CD4-positive, CD25-positive, alpha-beta regulatory T cell (primary cell): Measurements from ENCODE around the gene ACSL5. TPM values are rescaled to one million over a fixed set of nuclear protein-coding genes. Genes with fewer than 3 reads are reported as not detected.

Source experiments
- ATAC-seq, 2 donors: fragments of 150-1000 bp; cut with Tn5 transposase; one replicate each; pipeline ENCODE4 v1.10.0; 2021; ENCODE audit warnings: low read depth in 2 of 2, moderate number of reproducible peaks in 2 of 2, moderate library complexity in 1 of 2
- DNase-seq, 3 donors: peaks; one replicate each; pipeline versions ENCODE4 v3.0.0 to v3.0.0-alpha.2; 2012 to 2022; ENCODE audit warnings: mixed read lengths in 1 of 3
- H3K27ac ChIP-seq: one replicate; pipeline ENCODE4 v1.7.0; 2013; ENCODE audit warnings: mild to moderate bottlenecking, low read length; ENCODE audit not compliant: insufficient read depth, poor library complexity, severe bottlenecking
- H3K27me3 ChIP-seq: one replicate; pipeline ENCODE4 v1.7.0; 2013; ENCODE audit warnings: low read length; ENCODE audit not compliant: control insufficient read depth, insufficient read depth
- H3K36me3 ChIP-seq: one replicate; pipeline ENCODE4 v1.7.0; 2013; ENCODE audit warnings: mild to moderate bottlenecking, low read length, moderate library complexity; ENCODE audit not compliant: control insufficient read depth, insufficient read depth
- H3K4me1 ChIP-seq: 2 replicates; pipeline ENCODE4 v1.7.0; 2013; ENCODE audit warnings: mild to moderate bottlenecking, low read length; ENCODE audit not compliant: insufficient read depth, control insufficient read depth, poor library complexity, severe bottlenecking
- H3K4me3 ChIP-seq: one replicate; pipeline ENCODE4 v1.7.0; 2013; ENCODE audit warnings: low read depth, mild to moderate bottlenecking, low read length, moderate library complexity
- H3K9me3 ChIP-seq, 2 experiments: 1 replicate in 1 of 2; 2 replicates in 1 of 2; pipeline ENCODE4 v1.7.0; 2013; ENCODE audit warnings: low read length in 2 of 2, mild to moderate bottlenecking in 1 of 2, moderate library complexity in 1 of 2; ENCODE audit not compliant: control insufficient read depth in 2 of 2
- H3K27ac Mint-ChIP-seq, 3 donors: one replicate each; pipeline ENCODE4 v1.8.0; 2020 to 2022; ENCODE audit warnings: mild to moderate bottlenecking in 3 of 3, mixed read lengths in 3 of 3, moderate library complexity in 2 of 3
- H3K27me3 Mint-ChIP-seq: one replicate; pipeline ENCODE4 v1.8.0; 2022; ENCODE audit warnings: mild to moderate bottlenecking, mixed read lengths
- H3K36me3 Mint-ChIP-seq: one replicate; pipeline ENCODE4 v1.8.0; 2020; ENCODE audit warnings: mixed read lengths
- H3K4me1 Mint-ChIP-seq, 4 donors: one replicate each; pipeline ENCODE4 v1.8.0; 2020 to 2022; ENCODE audit warnings: mixed read lengths in 4 of 4, mild to moderate bottlenecking in 1 of 4
- H3K4me3 Mint-ChIP-seq, 4 donors: one replicate each; pipeline ENCODE4 v1.8.0; 2020 to 2022; ENCODE audit warnings: mild to moderate bottlenecking in 4 of 4, mixed read lengths in 4 of 4, moderate library complexity in 3 of 4
- H3K9me3 Mint-ChIP-seq, 7 donors: one replicate each; pipeline ENCODE4 v1.8.0; 2020 to 2022; ENCODE audit warnings: mixed read lengths in 7 of 7, mild to moderate bottlenecking in 3 of 7, moderate library complexity in 2 of 7
- polyA plus RNA-seq, 4 donors: library from polyadenylated mRNA; unstranded; fragments of 300-500 nt; fragmentation: Illumina TruSeq; gene quantifications; one replicate each; pipeline ENCODE4 v1.2.3, GENCODE V29; 2021
- total RNA-seq: library from RNA; stranded (reverse); gene quantifications from one replicate; pipeline ENCODE4 v1.2.3, GENCODE V29; 2022

ACSL5 gene
- 63.7 TPM for total RNA-seq
- 10 to 100 TPM; 74.8 to 94.4 (median 80.9) TPM for polyA plus RNA-seq

GRCh38 chr10:112373912-112374338 lies at the start of gene ACSL5:
TSS of gene ACSL5 (plus strand) at chr10:112374116. CDS start at chr10:112394947, 20,831 bp downstream.
- peaks cover 12 to 73% (median 52%) of the 10 kb centered on the region in 4 donors for H3K4me1 Mint-ChIP-seq
- peak within 1 kb of the TSS; percentile 96 to 100 (median 98) for H3K4me3 Mint-ChIP-seq
- no peaks in the 10 kb centered on the region for H3K9me3 Mint-ChIP-seq
- no peak for DNase-seq
- no peaks in the 10 kb centered on the region for H3K9me3 ChIP-seq
- peaks cover 7% of the 10 kb centered on the region for H3K36me3 Mint-ChIP-seq
- peak within 1 kb of the TSS; percentile 90 for H3K27ac ChIP-seq
- H3K27ac Mint-ChIP-seq: peak within 1 kb of the TSS; percentile 100
- peak within 1 kb of the TSS; percentile 97 for H3K4me3 ChIP-seq
- H3K27me3 Mint-ChIP-seq: no peaks in the 10 kb centered on the region
- no peak for ATAC-seq
- H3K27me3 ChIP-seq: no peaks in the 10 kb centered on the region
- no peaks in the 10 kb centered on the region for H3K36me3 ChIP-seq
- peaks cover 57% of the 10 kb centered on the region for H3K4me1 ChIP-seq

GRCh38 chr10:112327678-112328077 lies 46.2 kb upstream of the ACSL5 start:
- no peaks in the 10 kb centered on the region for H3K4me1 Mint-ChIP-seq
- Histone ChIP-seq H3K36me3 (no peaks in the 10 kb centered on the region), H3K27ac (no peak overlapping the region), H3K4me3 (no peak overlapping the region), H3K9me3 (no peaks in the 10 kb centered on the region), H3K4me1 (no peaks in the 10 kb centered on the region), H3K27me3 (peaks cover 1% of the 10 kb centered on the region)
- no peaks in the 10 kb centered on the region for H3K9me3 Mint-ChIP-seq
- H3K27me3 Mint-ChIP-seq: peaks cover 4% of the 10 kb centered on the region
- H3K4me3 Mint-ChIP-seq: no peak overlapping the region
- H3K36me3 Mint-ChIP-seq: peaks cover 4% of the 10 kb centered on the region
- H3K27ac Mint-ChIP-seq: no peak overlapping the region
- no peak for ATAC-seq
- DNase-seq: no peak

- peaks cover 4% of the 10 kb centered on the region for H3K36me3 Mint-ChIP-seq
- peaks cover 10% of the 10 kb centered on the region for H3K27me3 Mint-ChIP-seq
- no peak overlapping the region for H3K4me3 Mint-ChIP-seq
- Histone ChIP-seq H3K27me3 (peaks cover 1% of the 10 kb centered on the region), H3K4me3 (no peak overlapping the region), H3K36me3 (no peaks in the 10 kb centered on the region), H3K27ac (no peak overlapping the region), H3K9me3 (no peaks in the 10 kb centered on the region), H3K4me1 (no peaks in the 10 kb centered on the region)
- ATAC-seq (no peak), DNase-seq (no peak)
- H3K4me1 Mint-ChIP-seq: no peaks in the 10 kb centered on the region
- H3K9me3 Mint-ChIP-seq: no peaks in the 10 kb centered on the region
- H3K27ac Mint-ChIP-seq: no peak overlapping the region
These were observed 43.8 kb upstream of the ACSL5 start for GRCh38 chr10:112330162-112330561.

DNA sequence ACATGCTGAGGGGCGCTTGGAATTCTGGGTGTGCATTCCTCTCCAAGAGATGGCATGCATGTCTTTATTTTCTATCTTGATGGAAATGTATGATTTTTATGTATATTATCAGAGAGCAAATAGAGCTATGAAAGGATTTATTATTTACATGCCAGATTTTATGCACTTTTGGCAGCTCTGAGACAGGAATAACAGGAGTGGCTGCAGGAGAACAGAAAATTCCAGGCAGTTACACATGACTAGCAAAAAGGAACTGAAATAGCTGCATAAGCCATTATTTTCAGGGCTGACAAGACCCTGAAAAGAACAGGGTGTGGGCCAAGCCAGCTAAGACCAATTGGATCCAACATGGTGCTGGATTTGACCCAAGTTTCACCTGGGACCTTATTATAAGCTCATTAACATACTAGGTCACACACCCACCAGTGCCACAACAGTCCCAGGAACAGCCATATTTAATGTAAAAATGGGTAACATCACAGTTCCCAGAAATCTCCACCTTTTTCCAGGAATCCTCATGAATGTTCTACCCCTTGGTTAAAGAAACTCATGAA lies 43.2 kb upstream of the ACSL5 start:
- no peaks in the 10 kb centered on the region for H3K36me3 Mint-ChIP-seq
- Histone ChIP-seq H3K4me1 (no peaks in the 10 kb centered on the region), H3K36me3 (no peaks in the 10 kb centered on the region), H3K27me3 (peaks cover 1% of the 10 kb centered on the region), H3K4me3 (no peak overlapping the region), H3K9me3 (no peaks in the 10 kb centered on the region), H3K27ac (no peak overlapping the region)
- ATAC-seq: no peak
- no peak overlapping the region for H3K4me3 Mint-ChIP-seq
- H3K4me1 Mint-ChIP-seq: peaks cover 0 to under 1% (median 0%) of the 10 kb centered on the region in 4 donors
- peak overlapping the region in 1 of 3 donors; percentile 5 for H3K27ac Mint-ChIP-seq
- no peaks in the 10 kb centered on the region for H3K9me3 Mint-ChIP-seq
- no peak for DNase-seq
- H3K27me3 Mint-ChIP-seq: peaks cover 10% of the 10 kb centered on the region

DNA sequence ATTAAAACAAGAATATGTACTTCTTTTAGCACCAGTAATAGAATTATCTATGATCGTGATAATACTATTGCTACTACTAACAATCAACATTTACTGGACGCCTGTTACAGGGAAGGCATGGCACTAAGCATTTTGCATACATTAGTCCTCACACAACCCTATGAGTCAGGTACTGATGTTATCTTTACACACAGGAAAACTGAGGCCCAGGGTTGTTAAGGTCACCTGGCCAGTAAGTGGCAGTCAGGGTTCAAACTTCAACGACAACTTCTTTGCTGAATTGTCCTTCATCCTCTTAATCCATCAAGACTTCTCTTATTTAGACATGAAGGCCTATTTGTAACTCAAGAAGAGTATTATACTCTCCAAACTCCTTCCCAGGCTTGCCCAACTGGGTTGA lies 41.9 kb upstream of the ACSL5 start:
- H3K4me1 ChIP-seq: no peaks in the 10 kb centered on the region
- no peak for DNase-seq
- no peak overlapping the region for H3K27ac Mint-ChIP-seq
- H3K27me3 ChIP-seq: peaks cover 1% of the 10 kb centered on the region
- no peaks in the 10 kb centered on the region for H3K9me3 ChIP-seq
- H3K27ac ChIP-seq: no peak overlapping the region
- peaks cover 0 to 3% (median 0%) of the 10 kb centered on the region in 4 donors for H3K4me1 Mint-ChIP-seq
- H3K27me3 Mint-ChIP-seq: peaks cover 10% of the 10 kb centered on the region
- ATAC-seq: no peak
- H3K36me3 ChIP-seq: no peaks in the 10 kb centered on the region
- no peak overlapping the region for H3K4me3 ChIP-seq
- H3K4me3 Mint-ChIP-seq: no peak overlapping the region
- no peaks in the 10 kb centered on the region for H3K9me3 Mint-ChIP-seq
- H3K36me3 Mint-ChIP-seq: no peaks in the 10 kb centered on the region

DNA sequence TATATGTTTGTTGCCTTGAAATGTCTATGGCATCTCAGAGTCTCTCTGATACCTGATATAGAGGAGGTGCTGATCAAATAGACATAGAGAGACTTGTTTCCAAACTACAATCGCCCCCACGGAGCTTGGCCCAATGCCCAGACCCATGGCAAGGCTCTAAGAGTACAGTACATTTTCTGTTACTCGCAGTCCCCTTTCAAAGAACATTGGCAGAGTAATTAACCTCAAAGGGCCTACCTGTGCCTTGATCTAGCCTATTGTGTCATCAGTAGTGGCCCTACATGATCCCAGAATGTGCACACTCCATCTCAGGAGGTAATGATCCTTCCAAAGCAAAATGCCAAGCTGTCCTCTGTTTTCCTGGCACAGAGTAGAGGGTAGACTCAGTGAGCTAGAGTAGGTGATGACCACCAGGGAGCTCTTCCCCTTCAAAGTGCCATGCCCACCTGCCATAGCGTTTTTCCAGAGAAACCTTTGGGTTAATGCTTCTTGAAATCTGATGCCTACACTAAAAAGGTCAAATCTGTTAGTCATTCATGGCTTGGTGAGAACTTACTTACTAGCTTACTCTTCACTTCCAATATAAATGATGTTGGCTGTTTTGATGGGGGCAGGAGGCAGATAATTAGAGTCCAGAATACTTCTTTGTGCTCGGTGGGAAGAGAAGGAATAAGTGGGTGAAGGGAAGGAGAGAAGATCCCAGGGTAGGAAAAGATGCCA lies 41.2 kb upstream of the ACSL5 start:
- no peak overlapping the region for H3K4me3 ChIP-seq
- DNase-seq: no peak

GRCh38 chr10:112333452-112333851 lies 40.5 kb upstream of the ACSL5 start:
- Histone ChIP-seq H3K36me3 (no peaks in the 10 kb centered on the region), H3K4me1 (no peaks in the 10 kb centered on the region), H3K4me3 (no peak overlapping the region), H3K9me3 (no peaks in the 10 kb centered on the region), H3K27ac (no peak overlapping the region), H3K27me3 (peaks cover 1% of the 10 kb centered on the region)
- DNase-seq (no peak), ATAC-seq (no peak)
- H3K36me3 Mint-ChIP-seq: no peaks in the 10 kb centered on the region
- no peaks in the 10 kb centered on the region for H3K9me3 Mint-ChIP-seq
- H3K4me1 Mint-ChIP-seq: peaks cover 0 to 3% (median 0%) of the 10 kb centered on the region in 4 donors
- H3K4me3 Mint-ChIP-seq: no peak overlapping the region
- no peak overlapping the region for H3K27ac Mint-ChIP-seq
- peaks cover 15% of the 10 kb centered on the region for H3K27me3 Mint-ChIP-seq

More for the DNA sequence above, 41.2 kb upstream of the ACSL5 start:
- Mint-ChIP-seq H3K4me1 (peaks cover 0 to 3% (median 0%) of the 10 kb centered on the region in 4 donors), H3K27ac (no peak overlapping the region), H3K4me3 (no peak overlapping the region), H3K27me3 (peaks cover 16% of the 10 kb centered on the region), H3K9me3 (no peaks in the 10 kb centered on the region), H3K36me3 (no peaks in the 10 kb centered on the region)
- H3K36me3 ChIP-seq: no peaks in the 10 kb centered on the region
- ATAC-seq: no peak
- peaks cover 1% of the 10 kb centered on the region for H3K27me3 ChIP-seq
- H3K4me1 ChIP-seq: no peaks in the 10 kb centered on the region
- no peaks in the 10 kb centered on the region for H3K9me3 ChIP-seq
- H3K27ac ChIP-seq: no peak overlapping the region
